Cardiac fibroblast (primary cell): ENCODE measurements around the gene CHRNB2.

Source experiments
- DNase-seq, 2 donors: peaks; one replicate each; pipeline versions ENCODE4 v3.0.0 to v3.0.0-alpha.2; 2010; ENCODE audit warnings: low read depth in 2 of 2
- H3K4me3 ChIP-seq, 2 donors: replicated peaks in 1 of 2; 1 replicate in 1 of 2; 2 replicates in 1 of 2; pipeline ENCODE4 v1.5.1; 2011; ENCODE audit warnings: low read depth in 2 of 2, low read length in 2 of 2, mild to moderate bottlenecking in 2 of 2, moderate library complexity in 1 of 2
- TF ChIP-seq, protein P1 (sequence below): IDR thresholded peaks from one replicate; pipeline ENCODE4 v1.5.1; 2011; ENCODE audit warnings: low read depth, mild to moderate bottlenecking, low read length, inconsistent platforms

Gene CHRNB2

GRCh38 chr1:154599658-154600057, 32.1 kb downstream of the CHRNB2 start:
- no peak overlapping the region for H3K4me3 ChIP-seq
- TF ChIP-seq, protein P1, sequence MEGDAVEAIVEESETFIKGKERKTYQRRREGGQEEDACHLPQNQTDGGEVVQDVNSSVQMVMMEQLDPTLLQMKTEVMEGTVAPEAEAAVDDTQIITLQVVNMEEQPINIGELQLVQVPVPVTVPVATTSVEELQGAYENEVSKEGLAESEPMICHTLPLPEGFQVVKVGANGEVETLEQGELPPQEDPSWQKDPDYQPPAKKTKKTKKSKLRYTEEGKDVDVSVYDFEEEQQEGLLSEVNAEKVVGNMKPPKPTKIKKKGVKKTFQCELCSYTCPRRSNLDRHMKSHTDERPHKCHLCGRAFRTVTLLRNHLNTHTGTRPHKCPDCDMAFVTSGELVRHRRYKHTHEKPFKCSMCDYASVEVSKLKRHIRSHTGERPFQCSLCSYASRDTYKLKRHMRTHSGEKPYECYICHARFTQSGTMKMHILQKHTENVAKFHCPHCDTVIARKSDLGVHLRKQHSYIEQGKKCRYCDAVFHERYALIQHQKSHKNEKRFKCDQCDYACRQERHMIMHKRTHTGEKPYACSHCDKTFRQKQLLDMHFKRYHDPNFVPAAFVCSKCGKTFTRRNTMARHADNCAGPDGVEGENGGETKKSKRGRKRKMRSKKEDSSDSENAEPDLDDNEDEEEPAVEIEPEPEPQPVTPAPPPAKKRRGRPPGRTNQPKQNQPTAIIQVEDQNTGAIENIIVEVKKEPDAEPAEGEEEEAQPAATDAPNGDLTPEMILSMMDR: no peak
- no peak for DNase-seq

GRCh38 chr1:154603317-154603716, 35.7 kb downstream of the CHRNB2 start:
- TF ChIP-seq, protein P1: no peak
- H3K4me3 ChIP-seq: no peak overlapping the region
- DNase-seq: no peak

GRCh38 chr1:154605534-154605933, 38.0 kb downstream of the CHRNB2 start:
- TF ChIP-seq, protein P1: no peak
- no peak for DNase-seq
- no peak overlapping the region for H3K4me3 ChIP-seq

GRCh38 chr1:154607106-154607608, 39.6 kb downstream of the CHRNB2 start:
- TF ChIP-seq, protein P1: no peak
- peak overlapping the region; percentile 53 to 58 for H3K4me3 ChIP-seq
- DNase-seq: peak; percentile 49 to 71

DNA sequence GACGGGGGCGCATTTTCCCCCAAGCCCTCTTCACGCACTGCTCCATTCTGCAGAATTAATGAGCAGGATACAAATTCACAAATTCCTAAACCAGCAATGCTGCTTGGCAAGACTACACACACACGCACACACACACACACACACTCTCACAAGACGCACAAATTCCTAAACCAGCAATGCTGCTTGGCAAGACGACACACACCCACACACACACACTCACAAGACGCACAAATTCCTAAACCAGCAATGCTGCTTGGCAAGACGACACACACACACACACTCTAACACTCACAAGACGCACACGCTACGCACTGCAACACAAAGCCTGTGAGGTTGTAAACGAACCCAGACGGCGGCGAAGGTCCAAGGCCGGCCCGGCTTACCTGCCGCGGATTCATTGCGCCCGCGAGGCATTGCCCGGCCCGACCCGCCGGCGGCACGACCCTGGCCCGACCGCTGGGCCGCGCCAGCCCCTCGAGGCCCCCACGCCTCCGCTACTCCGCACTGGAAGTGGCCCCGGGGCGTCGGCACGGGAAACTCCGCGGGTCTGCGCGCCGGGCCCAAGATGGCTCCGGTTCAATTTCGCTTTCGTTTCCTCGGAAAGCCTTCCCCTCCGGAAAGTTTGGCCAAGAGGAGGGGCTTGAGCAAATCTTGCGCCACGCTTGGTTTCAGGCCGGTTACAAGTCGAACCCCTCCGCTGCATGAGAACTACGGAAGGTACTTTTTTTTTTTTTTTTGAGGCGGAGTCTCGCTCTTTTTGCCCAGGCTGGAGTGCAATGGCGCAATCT, 40.2 kb downstream of the CHRNB2 start, which contains the start of gene ADAR:
TSS of gene ADAR (minus strand) at position 578 of the 788 bp plus-strand sequence. CDS start at position 398, 180 bp downstream.
- peak; percentile 99 for DNase-seq
- TF ChIP-seq, protein P1: no peak
- H3K4me3 ChIP-seq: peak within 1 kb of the TSS; percentile 53 to 58

GRCh38 chr1:154608397-154609270, 41.1 kb downstream of the CHRNB2 start:
- peak; percentile 59 to 63 for DNase-seq

More at GRCh38 chr1:154608397-154609270, 41.1 kb downstream of the CHRNB2 start:
- peak overlapping the region; percentile 53 to 58 for H3K4me3 ChIP-seq
- TF ChIP-seq, protein P1: no peak
